Activated CD8-positive, alpha-beta T cell treated with anti-CD3 and anti-CD28 coated beads, Interleukin-2, amount 10 ng/mL, durations not matched to agents 7 days and 5 days (primary cell): ENCODE results near the gene IFT81. TPM values are rescaled to one million over a fixed set of nuclear protein-coding genes. Genes with fewer than 3 reads are reported as not detected.
"Not testable (repeated sequence)": the region's sequence is repeated elsewhere in the genome, so short reads cannot be mapped to it uniquely, and the experiment has no call there.

Experiments used
- ATAC-seq: fragments of 150-1000 bp; cut with Tn5 transposase; one replicate; pipeline ENCODE4 v1.10.0; 2021; ENCODE audit warnings: moderate library complexity
- CTCF ChIA-PET: fragments of 350-600 bp; sonication (Branson Sonifier 250); formaldehyde crosslinking; loops from one replicate; lab custom pipeline; 2021; ENCODE audit warnings: antibody characterized with exemption; lab: Charles Lee
- POLR2A ChIA-PET: fragments of 350-600 bp; sonication (Branson Sonifier 250); formaldehyde crosslinking; loops from one replicate; lab custom pipeline; 2021; ENCODE audit warnings: antibody characterized with exemption; lab: Charles Lee
- DNase-seq: peaks from one replicate; pipeline ENCODE4 v3.0.0-alpha.2; 2020
- H3K27ac Mint-ChIP-seq: one replicate; pipeline ENCODE4 v1.8.0; 2021; ENCODE audit warnings: mild to moderate bottlenecking, mixed read lengths
- H3K27me3 Mint-ChIP-seq: one replicate; pipeline ENCODE4 v1.8.0; 2021; ENCODE audit warnings: low read depth, mixed read lengths
- H3K36me3 Mint-ChIP-seq: one replicate; pipeline ENCODE4 v1.8.0; 2021; ENCODE audit warnings: low read depth, mixed read lengths
- H3K4me1 Mint-ChIP-seq: one replicate; pipeline ENCODE4 v1.8.0; 2021; ENCODE audit warnings: low read depth, mixed read lengths
- H3K4me3 Mint-ChIP-seq: one replicate; pipeline ENCODE4 v1.8.0; 2021; ENCODE audit warnings: mild to moderate bottlenecking, mixed read lengths
- H3K9me3 Mint-ChIP-seq: one replicate; pipeline ENCODE4 v1.8.0; 2022; ENCODE audit warnings: mixed read lengths; ENCODE audit not compliant: insufficient read depth
- total RNA-seq, 2 experiments: library from RNA; stranded (reverse); gene quantifications; one replicate each; pipeline ENCODE4 v1.2.3, GENCODE V29; 2021

Gene IFT81
- total RNA-seq, 2 experiments from 2014 or later, result 1.5 to 2.1 TPM

DNA sequence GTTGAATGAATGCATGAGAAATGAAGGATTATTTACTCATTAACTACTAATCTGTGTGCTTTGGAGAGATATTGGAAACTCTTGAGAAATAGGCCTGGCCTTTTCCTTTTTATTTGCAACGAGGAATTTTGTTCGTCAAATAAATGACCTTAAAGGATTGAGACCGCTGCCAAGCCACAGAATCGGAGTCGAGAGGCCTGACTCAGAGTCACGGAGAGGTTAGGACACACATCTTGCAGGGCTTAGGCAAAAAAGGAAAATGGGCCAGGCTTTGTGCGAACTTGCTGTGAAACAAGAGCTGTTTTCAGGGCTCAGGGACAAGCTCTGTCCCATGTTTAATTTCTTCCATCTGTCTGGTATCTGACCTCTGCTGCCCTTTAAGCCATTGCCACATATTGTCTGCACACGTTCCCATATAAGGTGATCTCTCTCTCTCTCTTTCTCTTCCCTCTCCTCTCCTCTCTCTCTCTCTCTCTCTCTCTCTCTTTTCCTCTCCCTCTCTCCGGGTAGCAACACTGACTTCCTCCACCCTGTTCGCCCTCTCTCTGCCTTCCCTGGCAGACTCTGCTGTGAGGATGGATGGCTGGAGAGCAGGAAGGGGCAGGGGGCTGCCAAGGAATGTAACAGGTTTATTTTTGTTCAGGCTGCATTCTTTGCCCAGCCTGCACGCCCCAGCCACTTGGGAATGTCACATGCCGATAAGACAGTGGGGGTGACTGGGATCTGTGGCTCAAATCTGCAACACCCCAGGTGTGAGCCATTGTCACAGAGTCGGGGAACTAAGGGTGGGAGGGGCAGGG, 14.9 kb upstream of the IFT81 start:
- Mint-ChIP-seq H3K27me3 (peaks cover 22% of the 10 kb centered on the region), H3K4me3 (no peak overlapping the region), H3K4me1 (no peaks in the 10 kb centered on the region), H3K36me3 (no peaks in the 10 kb centered on the region), H3K9me3 (no peaks in the 10 kb centered on the region), H3K27ac (no peak overlapping the region)
- ChIA-PET CTCF (interaction anchor here (1.1 kb wide), 1 partner anchor 321 kb away, joined by 3 read pairs; no protein-coding TSS in a partner anchor), POLR2A (no interaction called here)
- ATAC-seq (no peak), DNase-seq (no peak)

DNA sequence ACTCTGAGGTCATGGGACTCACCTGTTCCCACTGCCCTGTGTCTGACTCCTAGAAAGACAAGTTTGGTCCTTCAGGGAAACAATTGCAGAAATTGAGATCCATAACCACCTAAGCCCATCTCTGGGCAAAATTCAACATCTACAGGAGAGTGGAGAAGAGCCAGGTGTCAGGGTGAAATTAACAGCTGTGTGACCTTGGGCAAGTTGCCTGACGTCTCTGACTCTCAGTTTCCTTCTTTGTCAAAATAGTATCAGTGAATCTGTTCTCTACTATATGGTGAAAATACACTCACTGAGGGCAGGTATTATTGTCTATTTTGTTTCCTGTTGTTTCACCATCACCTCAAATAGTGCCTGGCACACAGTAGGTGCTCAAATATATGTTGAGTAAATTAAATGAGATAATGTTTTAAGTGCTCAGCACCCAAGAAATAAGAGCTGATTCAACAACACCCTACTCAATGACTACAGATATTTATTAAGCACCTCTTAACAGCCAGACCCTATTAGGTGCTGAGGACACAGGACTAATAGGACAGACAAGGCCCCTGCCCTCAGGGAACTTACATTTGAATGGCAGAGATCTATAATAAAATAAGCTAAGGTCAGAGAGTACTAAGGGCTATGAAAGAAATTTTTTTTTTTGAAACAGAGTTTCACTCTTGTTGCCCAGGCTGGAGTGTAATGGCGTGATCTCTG, 14.2 kb upstream of the IFT81 start:
- CTCF ChIA-PET, result interaction anchor here (1.1 kb wide), 1 partner anchor 321 kb away, joined by 3 read pairs; no protein-coding TSS in a partner anchor

DNA sequence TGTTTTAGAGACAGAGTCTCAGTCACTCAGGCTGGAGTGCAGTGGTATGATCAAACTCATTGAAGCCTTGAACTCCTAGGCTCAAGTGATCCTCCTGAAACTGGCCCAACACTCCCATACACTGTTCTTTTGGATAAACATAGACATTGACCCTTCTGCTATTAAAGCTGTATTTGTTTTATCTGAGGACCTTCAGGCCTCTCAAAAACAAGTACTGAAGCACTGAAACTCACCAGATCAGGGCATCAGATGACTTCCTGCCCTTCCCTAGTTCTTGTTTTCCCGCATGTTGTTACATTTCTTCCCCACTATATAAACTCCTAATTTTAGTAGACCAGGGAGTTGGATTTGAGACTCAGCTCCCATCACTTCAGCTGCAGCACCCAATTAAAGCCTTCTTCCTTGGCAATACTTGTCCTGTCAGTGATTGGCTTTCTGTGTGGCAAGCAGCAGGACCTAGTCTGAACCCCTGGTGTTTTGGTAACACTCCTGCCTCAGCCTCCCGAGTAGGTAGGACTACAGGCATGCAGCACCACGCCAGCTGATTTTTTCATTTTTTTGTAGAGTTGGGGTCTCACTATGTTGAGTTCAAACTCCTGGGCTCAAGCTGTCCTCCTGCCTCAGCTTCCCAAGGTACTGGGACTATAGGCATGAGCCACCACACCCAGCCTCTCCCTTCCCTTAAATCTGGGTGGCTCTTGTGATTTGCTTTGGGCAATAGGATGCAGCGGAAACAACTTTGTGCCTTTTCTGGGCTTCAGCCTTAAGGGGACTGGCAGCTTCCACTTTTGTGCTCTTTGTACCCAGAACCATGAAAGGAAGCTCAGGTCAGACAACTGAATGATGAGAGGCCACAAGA, 12.5 kb upstream of the IFT81 start:
- no peak for ATAC-seq
- H3K27ac Mint-ChIP-seq, result no peak overlapping the region
- no peaks in the 10 kb centered on the region for H3K36me3 Mint-ChIP-seq
- DNase-seq, result no peak
- POLR2A ChIA-PET, result no interaction called here
- peaks cover 21% of the 10 kb centered on the region for H3K27me3 Mint-ChIP-seq
- H3K4me1 Mint-ChIP-seq, result no peaks in the 10 kb centered on the region
- no peaks in the 10 kb centered on the region for H3K9me3 Mint-ChIP-seq
- CTCF ChIA-PET, result interaction anchor here (1.0 to 2.4 kb wide), 3 partner anchors 10 to 320 kb away, joined by 4 to 7 read pairs (median 5); no protein-coding TSS in a partner anchor
- H3K4me3 Mint-ChIP-seq, result no peak overlapping the region

More for the DNA sequence above, 14.2 kb upstream of the IFT81 start:
- H3K4me3 Mint-ChIP-seq, result no peak overlapping the region
- H3K27me3 Mint-ChIP-seq, result peaks cover 22% of the 10 kb centered on the region
- no peaks in the 10 kb centered on the region for H3K9me3 Mint-ChIP-seq
- H3K36me3 Mint-ChIP-seq, result no peaks in the 10 kb centered on the region
- H3K4me1 Mint-ChIP-seq, result no peaks in the 10 kb centered on the region
- H3K27ac Mint-ChIP-seq, result no peak overlapping the region
- no peak for ATAC-seq
- POLR2A ChIA-PET, result no interaction called here
- DNase-seq, result no peak

DNA sequence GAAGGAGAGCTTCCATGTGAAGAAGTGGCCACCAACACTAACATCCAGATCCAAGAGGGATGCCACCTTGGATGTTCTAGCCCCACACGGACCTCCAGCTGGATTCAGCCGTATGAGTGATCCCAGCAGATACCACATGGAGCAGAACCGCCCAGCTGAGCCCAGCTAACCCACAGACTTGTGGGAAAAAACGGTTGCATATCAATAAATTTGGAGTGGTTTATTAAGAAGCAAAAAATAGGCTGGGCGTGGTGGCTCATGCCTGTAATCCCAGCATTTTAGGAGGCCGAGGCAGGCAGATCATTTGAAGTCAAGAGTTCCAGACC, 11.9 kb upstream of the IFT81 start:
- Mint-ChIP-seq H3K27me3 (peaks cover 18% of the 10 kb centered on the region), H3K4me1 (no peaks in the 10 kb centered on the region), H3K9me3 (no peaks in the 10 kb centered on the region), H3K36me3 (no peaks in the 10 kb centered on the region), H3K4me3 (no peak overlapping the region), H3K27ac (no peak overlapping the region)
- ATAC-seq (no peak), DNase-seq (no peak)
- CTCF ChIA-PET, result interaction anchor here (1.0 to 2.4 kb wide), 3 partner anchors 11 to 319 kb away, joined by 4 to 7 read pairs (median 5); no protein-coding TSS in a partner anchor
- POLR2A ChIA-PET, result no interaction called here

DNA sequence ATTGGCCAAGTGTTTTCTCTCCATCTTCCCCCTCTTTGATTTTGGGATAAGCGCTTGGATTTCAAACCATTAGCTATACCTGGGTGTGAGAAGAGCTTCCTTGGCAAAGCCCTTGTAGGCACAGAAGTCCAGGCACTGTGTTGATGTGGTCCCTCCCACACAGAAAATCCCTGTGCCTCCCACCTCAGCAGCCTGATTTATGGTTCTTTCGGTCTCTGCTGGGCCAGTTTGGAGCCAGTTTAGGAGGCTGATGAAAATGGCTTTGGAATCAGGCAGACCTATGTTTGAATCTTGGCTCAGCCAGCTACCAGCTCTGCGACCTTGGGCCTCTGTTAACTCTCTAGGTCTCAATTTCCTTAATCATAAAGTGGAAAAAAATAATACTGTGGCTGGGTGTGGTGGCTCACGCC, 9.6 kb upstream of the IFT81 start:
- Mint-ChIP-seq H3K36me3 (no peaks in the 10 kb centered on the region), H3K27ac (no peak overlapping the region), H3K4me3 (no peak overlapping the region), H3K9me3 (no peaks in the 10 kb centered on the region), H3K27me3 (peaks cover 19% of the 10 kb centered on the region), H3K4me1 (no peaks in the 10 kb centered on the region)
- POLR2A ChIA-PET, result no interaction called here
- DNase-seq (no peak), ATAC-seq (no peak)
- CTCF ChIA-PET, result no interaction called here

DNA sequence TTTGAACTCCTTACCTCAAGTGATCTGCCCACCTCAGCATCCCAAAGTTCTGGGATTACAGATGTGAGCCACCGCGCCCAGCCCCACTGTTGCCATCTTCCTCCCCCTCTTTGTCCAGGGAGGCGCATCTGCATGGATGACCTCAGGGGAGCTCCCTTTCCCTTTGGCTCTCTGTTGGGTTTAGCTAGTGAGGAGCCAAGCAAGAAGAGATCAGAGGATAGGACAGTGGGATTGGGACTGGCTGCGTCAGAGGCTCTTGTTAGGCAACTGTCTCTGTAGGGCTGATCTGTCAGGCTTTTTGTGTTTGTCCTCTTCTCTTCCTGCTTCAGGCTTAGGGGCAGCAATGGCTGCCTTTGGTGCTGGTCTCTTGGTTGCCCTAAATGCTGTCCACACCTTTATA, 8.5 kb upstream of the IFT81 start:
- Mint-ChIP-seq H3K4me1 (no peaks in the 10 kb centered on the region), H3K27ac (no peak overlapping the region), H3K9me3 (no peaks in the 10 kb centered on the region), H3K27me3 (peaks cover 24% of the 10 kb centered on the region), H3K4me3 (no peak overlapping the region), H3K36me3 (no peaks in the 10 kb centered on the region)
- ChIA-PET POLR2A (interaction anchor here (0.7 kb wide), 1 partner anchor 165 kb away, joined by 4 read pairs; no protein-coding TSS in a partner anchor), CTCF (no interaction called here)
- no peak for DNase-seq
- no peak for ATAC-seq

DNA sequence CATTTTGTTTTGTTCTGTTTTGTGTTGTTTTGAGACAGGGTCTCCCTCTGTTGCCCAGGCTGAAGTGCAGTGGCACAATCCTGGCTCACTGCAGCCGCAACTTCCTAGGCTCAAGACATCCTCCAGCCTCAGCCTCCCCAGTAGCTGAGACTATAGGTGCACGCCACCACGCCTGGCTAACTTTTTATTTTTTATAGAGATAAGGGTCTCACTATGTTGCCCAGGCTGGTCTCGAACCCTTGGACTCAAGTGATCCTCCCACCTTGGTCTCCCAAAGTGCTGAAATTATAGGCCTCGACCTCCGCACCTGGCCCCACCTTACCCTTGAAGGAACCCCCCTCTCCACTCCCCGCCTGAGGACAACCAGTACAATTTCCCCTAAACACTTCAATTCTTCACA, 7.5 kb upstream of the IFT81 start:
- ATAC-seq (no peak), DNase-seq (no peak)
- Mint-ChIP-seq H3K27me3 (peaks cover 27% of the 10 kb centered on the region), H3K4me1 (no peaks in the 10 kb centered on the region), H3K27ac (no peak overlapping the region), H3K9me3 (no peaks in the 10 kb centered on the region), H3K36me3 (no peaks in the 10 kb centered on the region), H3K4me3 (no peak overlapping the region)
- ChIA-PET CTCF (no interaction called here), POLR2A (no interaction called here)

DNA sequence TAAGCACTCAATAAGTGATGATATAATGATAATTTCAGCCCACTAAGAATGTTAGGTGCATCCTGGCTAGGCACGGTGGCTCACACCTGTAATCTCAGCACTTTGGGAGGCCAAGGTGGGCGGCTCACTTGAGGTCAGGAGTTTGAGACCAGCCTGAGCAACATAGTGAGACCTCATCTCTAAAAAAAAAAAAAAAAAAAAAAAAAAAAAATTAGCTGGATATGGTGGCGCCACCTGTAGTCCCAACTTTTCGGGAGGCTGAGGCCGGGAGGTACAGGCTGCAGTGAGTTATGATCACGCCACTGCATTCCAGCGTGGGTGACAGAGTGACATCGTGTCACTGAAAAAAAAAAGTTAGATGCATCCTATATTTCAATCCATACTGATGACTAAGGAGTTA, 6.9 kb upstream of the IFT81 start:
- H3K4me3 Mint-ChIP-seq, H3K36me3 Mint-ChIP-seq, H3K4me1 Mint-ChIP-seq, CTCF ChIA-PET, H3K27ac Mint-ChIP-seq, H3K9me3 Mint-ChIP-seq, ATAC-seq, DNase-seq, POLR2A ChIA-PET: not testable (repeated sequence)
- peaks cover 25% of the 10 kb centered on the region for H3K27me3 Mint-ChIP-seq

DNA sequence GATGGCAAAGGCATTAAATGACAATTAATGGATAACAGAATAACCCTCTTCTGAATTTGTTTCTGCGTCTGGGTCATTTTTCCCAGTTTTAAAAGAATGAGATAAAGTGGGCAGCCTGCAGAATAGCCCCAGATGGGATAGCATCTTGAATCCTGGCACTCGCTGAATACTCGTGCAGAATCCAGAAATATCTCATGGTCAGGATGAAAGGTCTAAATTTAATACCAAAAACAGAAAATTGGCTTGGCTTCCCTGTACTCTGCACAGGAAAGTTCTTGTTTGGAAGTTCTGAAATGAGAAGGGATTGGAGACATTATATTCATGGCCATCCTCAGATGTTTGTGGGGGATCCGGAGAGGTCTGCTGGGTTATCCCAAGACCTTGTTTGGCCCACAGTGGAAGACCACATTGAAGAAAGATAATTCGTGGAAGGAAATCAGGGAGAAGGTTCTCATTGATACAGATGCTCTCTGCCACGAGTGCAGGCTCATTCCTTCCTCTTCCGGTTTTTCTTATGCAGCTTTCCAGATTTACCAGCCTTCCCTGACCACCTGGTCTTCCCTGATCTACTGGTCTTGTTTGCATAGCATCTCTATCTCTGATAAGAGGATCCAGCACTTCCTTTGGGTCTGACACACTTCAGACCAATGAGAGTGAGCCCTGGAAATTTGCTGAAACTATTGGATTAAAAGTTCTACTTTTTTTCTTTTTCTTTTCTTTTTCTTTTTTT, 6.0 kb upstream of the IFT81 start:
- Mint-ChIP-seq H3K4me3 (no peak overlapping the region), H3K36me3 (no peaks in the 10 kb centered on the region), H3K27me3 (peaks cover 29% of the 10 kb centered on the region), H3K4me1 (no peaks in the 10 kb centered on the region), H3K27ac (no peak overlapping the region), H3K9me3 (no peaks in the 10 kb centered on the region)
- DNase-seq, result no peak
- ChIA-PET POLR2A (no interaction called here), CTCF (interaction anchor here (1.0 kb wide), 1 partner anchor 17 kb away, joined by 3 read pairs; no protein-coding TSS in a partner anchor)
- no peak for ATAC-seq

DNA sequence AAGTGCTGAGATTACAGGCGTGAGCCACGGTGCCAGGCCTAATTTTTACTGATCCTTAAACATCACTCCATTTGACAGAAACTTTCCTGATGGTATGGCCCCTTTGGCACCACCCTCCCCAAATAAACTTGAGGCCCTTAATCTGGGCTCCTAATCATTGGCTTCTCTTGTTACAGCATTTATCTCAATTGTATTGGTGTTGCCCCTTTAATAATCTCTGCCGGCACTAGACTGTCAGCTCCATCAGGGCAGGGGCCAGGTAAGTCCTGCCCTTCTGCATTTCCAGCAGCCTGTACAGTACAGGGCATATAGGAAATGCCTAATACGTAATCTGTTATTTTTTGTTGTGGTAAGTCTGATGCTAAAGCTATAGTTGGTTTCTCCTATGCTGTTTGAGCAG, 1.2 kb upstream of the IFT81 start:
- POLR2A ChIA-PET, result interaction anchor here (1.6 kb wide), 1 partner anchor 158 kb away, joined by 6 read pairs; no protein-coding TSS in a partner anchor
- Mint-ChIP-seq H3K27me3 (peaks cover 32% of the 10 kb centered on the region), H3K4me1 (peaks cover 11% of the 10 kb centered on the region), H3K4me3 (no peak overlapping the region), H3K27ac (no peak overlapping the region), H3K36me3 (no peaks in the 10 kb centered on the region), H3K9me3 (no peaks in the 10 kb centered on the region)
- no peak for DNase-seq
- CTCF ChIA-PET, result interaction anchor here (1.4 to 1.7 kb wide), 2 partner anchors 24 to 308 kb away, joined by 5 to 6 read pairs; no protein-coding TSS in a partner anchor
- no peak for ATAC-seq

DNA sequence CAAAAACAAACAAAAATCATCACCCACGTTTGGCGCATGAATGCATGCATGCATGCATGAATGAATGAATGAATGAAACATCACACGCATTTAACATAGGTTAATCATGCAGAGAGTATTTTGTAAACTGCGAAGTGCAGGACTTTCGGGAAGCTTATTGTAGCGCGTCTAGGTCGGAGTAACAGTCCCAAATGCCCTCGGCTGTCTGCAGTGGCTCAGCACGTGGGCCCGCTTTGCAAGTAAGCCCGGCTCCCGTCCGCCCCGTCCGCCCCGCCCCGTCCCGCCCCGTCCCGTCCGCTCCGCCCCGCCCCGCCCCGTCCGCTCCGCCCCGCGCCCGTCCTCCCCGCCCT, 263 bp upstream of the IFT81 start:
- CTCF ChIA-PET, result interaction anchor here (0.9 to 1.7 kb wide), 4 partner anchors 25 to 307 kb away, joined by 3 to 6 read pairs (median 4); no protein-coding TSS in a partner anchor
- Mint-ChIP-seq H3K4me1 (peaks cover 11% of the 10 kb centered on the region), H3K9me3 (no peaks in the 10 kb centered on the region), H3K27ac (no peak overlapping the region), H3K4me3 (peak overlapping the region; percentile 2), H3K27me3 (peaks cover 29% of the 10 kb centered on the region), H3K36me3 (no peaks in the 10 kb centered on the region)
- POLR2A ChIA-PET, result interaction anchor here (1.1 to 1.6 kb wide), 2 partner anchors 45 to 157 kb away, joined by 4 to 6 read pairs; no protein-coding TSS in a partner anchor
- ATAC-seq (peak; percentile 85), DNase-seq (no peak)
